A549 treated with GW870086 at 1 μM for 4 hours (cell line): ENCODE data around the gene KLK14. TPM values are rescaled to one million over a fixed set of nuclear protein-coding genes. Genes with fewer than 3 reads are reported as not detected.

ENCODE experiments used
- total RNA-seq: library from RNA; stranded (reverse); fragments of 200-300 nt; extraction: Qiagen RNA extraction; gene quantifications from 5 replicates; pipeline ENCODE4 v1.2.3, GENCODE V29; 2022; ENCODE audit warnings: low read depth

The KLK14 gene
- total RNA-seq = 0.32 to 0.71 TPM (median 0.42 TPM) in 5 replicates

GRCh38 chr19:51082611-51083010 is at the start of gene KLK14:
Gene KLK14, minus strand, starts transcription at chr19:51082887. Its CDS starts 273 bp downstream, at chr19:51082614.

GRCh38 chr19:51124729-51125128 is 42.0 kb upstream of the KLK14 start, which contains the start of gene SIGLEC9:
Gene SIGLEC9, plus strand, starts transcription at chr19:51124906. Its CDS starts 69 bp downstream, at chr19:51124975.

GRCh38 chr19:51108066-51108804 is 25.5 kb upstream of the KLK14 start, which contains the start of gene CTU1:
Gene CTU1, minus strand, starts transcription at chr19:51108409. Its CDS starts 3,840 bp downstream, at chr19:51104569.

GRCh38 chr19:51064534-51065220 is 18.0 kb downstream of the KLK14 start, which contains the start of gene KLK13:
Gene KLK13, minus strand, starts transcription at chr19:51065092. Its CDS starts 25 bp downstream, at chr19:51065067.

GRCh38 chr19:51034704-51035103 is 48.0 kb downstream of the KLK14 start, which contains the start of gene KLK12:
Gene KLK12, minus strand, starts transcription at chr19:51035002. Its CDS starts 381 bp downstream, at chr19:51034621.

Other genes with a start within 250 kb of the KLK14 start
- gene KLK15, start 249.3 kb downstream of the KLK14 start, total RNA-seq = not detected in 5 replicates
- 0.17 TPM in 1 of 5 replicates, not detected in the others for gene KLK3, start 228.0 kb downstream of the KLK14 start, total RNA-seq
- 0.14 to 0.17 TPM in 2 of 5 replicates, not detected in the others for gene KLK2, start 209.4 kb downstream of the KLK14 start, total RNA-seq
- 0.19 to 0.61 TPM (median 0.43 TPM) in 3 of 5 replicates, not detected in the others for gene KLK4, start 171.5 kb downstream of the KLK14 start, total RNA-seq
- 0.09 TPM in 1 of 5 replicates, not detected in the others for gene KLK5, start 129.8 kb downstream of the KLK14 start, total RNA-seq
- gene KLK6, start 113.3 kb downstream of the KLK14 start, total RNA-seq = 0.15 to 1.5 TPM (median 0.28 TPM) in 5 replicates
- gene KLK7, start 99.0 kb downstream of the KLK14 start, total RNA-seq = not detected in 5 replicates
- gene KLK8, start 81.3 kb downstream of the KLK14 start, total RNA-seq = not detected in 5 replicates
- gene KLK10, start 63.2 kb downstream of the KLK14 start, total RNA-seq = 0.32 to 0.98 TPM (median 0.45 TPM) in 5 replicates
- 0.63 TPM in 1 of 5 replicates, not detected in the others for gene KLK11, start 56.3 kb downstream of the KLK14 start, total RNA-seq
- not detected in 5 replicates for gene KLK12, start 47.9 kb downstream of the KLK14 start, total RNA-seq
- gene KLK13, start 17.8 kb downstream of the KLK14 start, total RNA-seq = 0.18 TPM in 1 of 5 replicates, not detected in the others
- 5.9 to 14.1 TPM (median 13.1 TPM) in 5 replicates for gene CTU1, start 25.5 kb upstream of the KLK14 start, total RNA-seq
- gene SIGLEC9, start 42.0 kb upstream of the KLK14 start, total RNA-seq = 0.06 to 0.08 TPM in 2 of 5 replicates, not detected in the others
- gene SIGLEC7, start 59.4 kb upstream of the KLK14 start, total RNA-seq = not detected in 5 replicates
- not detected in 5 replicates for gene CD33, start 142.2 kb upstream of the KLK14 start, total RNA-seq
- not detected in 5 replicates for gene SIGLECL1, start 168.2 kb upstream of the KLK14 start, total RNA-seq
- 0.06 to 0.08 TPM (median 0.06 TPM) in 3 of 5 replicates, not detected in the others for gene IGLON5, start 228.8 kb upstream of the KLK14 start, total RNA-seq